Measurements from ENCODE around the gene PLP2. TPM values are rescaled to one million over a fixed set of nuclear protein-coding genes. Genes with fewer than 3 reads are reported as not detected.
A peak's percentile ranks its signal among the peaks of the same experiment; 100 is the strongest.

Gene PLP2
- total and polyA plus RNA-seq, 2 donors from 2014 or later, result 58.6 to 139 TPM

DNA sequence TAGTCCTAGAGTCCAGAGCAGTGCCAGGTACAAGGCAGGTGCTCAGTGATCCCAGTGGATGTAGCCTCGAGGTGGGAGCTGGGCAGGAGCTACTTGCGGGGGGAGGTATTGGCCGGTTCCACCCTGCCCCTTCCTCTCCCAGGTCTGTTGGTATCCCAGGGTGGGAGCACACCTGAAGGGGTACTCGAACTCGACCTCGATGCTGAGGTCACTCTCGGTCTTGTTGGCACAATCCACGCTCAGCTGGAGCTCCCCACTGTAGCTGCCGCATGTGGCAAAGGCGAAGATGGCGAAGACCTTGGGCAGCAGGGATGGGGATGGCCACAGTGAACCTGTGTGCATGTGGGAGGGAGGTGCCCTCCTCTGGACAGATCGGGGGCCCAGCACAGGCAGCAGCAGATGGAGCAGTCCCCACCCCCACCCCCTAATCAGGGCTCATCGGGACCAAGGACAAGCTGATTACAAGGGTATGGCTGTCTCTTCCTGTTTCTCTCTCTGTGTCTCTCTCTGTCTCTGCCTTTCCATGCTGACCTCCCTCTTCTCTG is 25.9 kb downstream of the PLP2 start:
- Histone ChIP-seq H3K27ac (ENCODE audit: low read depth in 2 of 2, low read length in 2 of 2) (no peak overlapping the region), H3K9me3 (ENCODE audit: control insufficient read depth in 2 of 3, insufficient read depth in 1 of 3, low read length in 3 of 3) (no peaks in the 10 kb centered on the region), H3K4me3 (ENCODE audit: low read length in 3 of 3) (no peak overlapping the region), H3K9ac (ENCODE audit: low read length in 3 of 3) (no peak overlapping the region), H3K27me3 (ENCODE audit: control insufficient read depth, insufficient read depth, low read length) (no peaks in the 10 kb centered on the region), H3K36me3 (ENCODE audit: control insufficient read depth in 2 of 3, insufficient read depth in 3 of 3, low read length in 3 of 3) (no peaks in the 10 kb centered on the region), H3K4me1 (ENCODE audit: control insufficient read depth in 2 of 3, insufficient read depth in 2 of 3, low read depth in 1 of 3, low read length in 3 of 3) (no peaks in the 10 kb centered on the region)
- DNase-seq, result no peak
- TF ChIP-seq, protein P1, sequence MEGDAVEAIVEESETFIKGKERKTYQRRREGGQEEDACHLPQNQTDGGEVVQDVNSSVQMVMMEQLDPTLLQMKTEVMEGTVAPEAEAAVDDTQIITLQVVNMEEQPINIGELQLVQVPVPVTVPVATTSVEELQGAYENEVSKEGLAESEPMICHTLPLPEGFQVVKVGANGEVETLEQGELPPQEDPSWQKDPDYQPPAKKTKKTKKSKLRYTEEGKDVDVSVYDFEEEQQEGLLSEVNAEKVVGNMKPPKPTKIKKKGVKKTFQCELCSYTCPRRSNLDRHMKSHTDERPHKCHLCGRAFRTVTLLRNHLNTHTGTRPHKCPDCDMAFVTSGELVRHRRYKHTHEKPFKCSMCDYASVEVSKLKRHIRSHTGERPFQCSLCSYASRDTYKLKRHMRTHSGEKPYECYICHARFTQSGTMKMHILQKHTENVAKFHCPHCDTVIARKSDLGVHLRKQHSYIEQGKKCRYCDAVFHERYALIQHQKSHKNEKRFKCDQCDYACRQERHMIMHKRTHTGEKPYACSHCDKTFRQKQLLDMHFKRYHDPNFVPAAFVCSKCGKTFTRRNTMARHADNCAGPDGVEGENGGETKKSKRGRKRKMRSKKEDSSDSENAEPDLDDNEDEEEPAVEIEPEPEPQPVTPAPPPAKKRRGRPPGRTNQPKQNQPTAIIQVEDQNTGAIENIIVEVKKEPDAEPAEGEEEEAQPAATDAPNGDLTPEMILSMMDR (IDR thresholded peaks at IDR 0.05; ENCODE audit: borderline replicate concordance, extremely low read depth, insufficient read depth), result no peak
- intact Hi-C loops (cut with DNase I), result no loop called here
- no peak for FAIRE-seq

DNA sequence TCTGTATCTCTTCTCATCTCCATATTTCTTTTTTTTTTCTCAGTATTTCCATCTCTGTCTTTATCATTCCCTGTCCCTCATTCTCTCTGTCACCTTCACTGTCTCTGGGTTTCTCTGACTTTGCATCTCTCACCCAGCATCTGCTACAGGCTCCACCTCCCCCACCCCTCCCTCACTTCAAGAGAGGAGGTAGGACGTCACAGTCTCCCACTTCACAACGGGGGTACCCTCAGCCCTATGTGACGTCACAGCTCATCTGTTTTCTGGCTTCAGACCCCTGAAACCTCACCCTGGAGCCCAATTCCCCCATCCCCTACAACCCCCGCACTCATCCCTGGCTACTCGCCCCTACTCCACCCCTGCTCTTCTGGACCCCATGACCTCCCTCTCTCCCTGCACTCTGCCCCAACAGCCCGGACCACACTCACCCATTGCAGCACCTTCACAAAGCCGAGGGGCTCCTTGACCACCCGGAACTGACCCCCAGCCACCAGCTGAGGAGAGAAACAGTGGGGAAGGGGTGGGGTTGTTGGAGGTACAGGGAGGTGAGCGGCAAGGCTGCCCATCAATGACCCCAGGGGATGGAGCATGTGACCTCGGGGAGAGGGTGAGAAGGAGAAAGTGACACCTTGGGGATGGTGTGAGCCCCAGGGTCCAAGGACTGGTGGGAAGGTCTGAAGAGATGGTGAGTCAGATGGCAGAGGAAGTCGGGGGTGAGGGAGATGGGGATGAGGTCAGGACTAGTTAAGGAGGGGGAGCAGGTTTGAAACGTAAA is 27.0 kb downstream of the PLP2 start:
- intact Hi-C loops (cut with DNase I), result no loop called here
- Histone ChIP-seq H3K9ac (ENCODE audit: low read length in 3 of 3) (no peak overlapping the region), H3K36me3 (ENCODE audit: control insufficient read depth in 2 of 3, insufficient read depth in 3 of 3, low read length in 3 of 3) (no peaks in the 10 kb centered on the region), H3K27ac (ENCODE audit: low read depth in 2 of 2, low read length in 2 of 2) (no peak overlapping the region), H3K9me3 (ENCODE audit: control insufficient read depth in 2 of 3, insufficient read depth in 1 of 3, low read length in 3 of 3) (no peaks in the 10 kb centered on the region), H3K4me3 (ENCODE audit: low read length in 3 of 3) (no peak overlapping the region), H3K4me1 (ENCODE audit: control insufficient read depth in 2 of 3, insufficient read depth in 2 of 3, low read depth in 1 of 3, low read length in 3 of 3) (no peaks in the 10 kb centered on the region), H3K27me3 (ENCODE audit: control insufficient read depth, insufficient read depth, low read length) (no peaks in the 10 kb centered on the region)
- TF ChIP-seq, protein P1 (IDR thresholded peaks at IDR 0.05; ENCODE audit: borderline replicate concordance, extremely low read depth, insufficient read depth), result no peak
- no peak for DNase-seq
- no peak for FAIRE-seq

DNA sequence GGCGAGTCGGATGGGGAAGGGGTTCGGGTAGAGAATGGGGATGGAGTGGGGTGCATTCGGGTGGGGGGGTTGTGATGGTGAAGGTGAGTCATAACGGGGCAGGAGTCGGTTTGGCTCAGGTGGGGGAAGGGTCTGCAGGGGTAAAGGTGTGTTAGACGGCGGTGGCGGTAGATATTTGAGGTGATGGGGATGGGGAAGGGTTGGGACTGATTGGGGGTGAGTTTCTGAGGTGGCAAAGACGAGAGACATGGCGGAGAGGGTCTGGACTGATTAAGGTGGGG is 27.6 kb downstream of the PLP2 start:
- FAIRE-seq (no peak), DNase-seq (peak in 1 of 5 donors; percentile 42)
- Histone ChIP-seq H3K36me3 (ENCODE audit: control insufficient read depth in 2 of 3, insufficient read depth in 3 of 3, low read length in 3 of 3) (no peaks in the 10 kb centered on the region), H3K9ac (ENCODE audit: low read length in 3 of 3) (no peak overlapping the region), H3K4me1 (ENCODE audit: control insufficient read depth in 2 of 3, insufficient read depth in 2 of 3, low read depth in 1 of 3, low read length in 3 of 3) (no peaks in the 10 kb centered on the region), H3K27me3 (ENCODE audit: control insufficient read depth, insufficient read depth, low read length) (no peaks in the 10 kb centered on the region), H3K27ac (ENCODE audit: low read depth in 2 of 2, low read length in 2 of 2) (no peak overlapping the region), H3K9me3 (ENCODE audit: control insufficient read depth in 2 of 3, insufficient read depth in 1 of 3, low read length in 3 of 3) (no peaks in the 10 kb centered on the region), H3K4me3 (ENCODE audit: low read length in 3 of 3) (no peak overlapping the region)
- TF ChIP-seq, protein P1 (IDR thresholded peaks at IDR 0.05; ENCODE audit: borderline replicate concordance, extremely low read depth, insufficient read depth), result no peak
- intact Hi-C loops (cut with DNase I), result no loop called here

Data from kidney (tissue), 14 donors.